CD14-positive monocyte (primary cell): ENCODE data around the gene CCN2. TPM values are rescaled to one million over a fixed set of nuclear protein-coding genes. Genes with fewer than 3 reads are reported as not detected.

Source experiments
- DNase-seq, 3 donors: peaks; one replicate each; pipeline ENCODE4 v3.0.0-alpha.2; 2011 to 2022
- H2AFZ ChIP-seq: 2 replicates; pipeline ENCODE4 v1.6.0; 2012; ENCODE audit warnings: mild to moderate bottlenecking, low read depth, low read length, inconsistent platforms; ENCODE audit not compliant: insufficient read depth, poor library complexity, severe bottlenecking
- H3K27ac ChIP-seq, 2 donors: 1 replicate in 1 of 2; 2 replicates in 1 of 2; pipeline ENCODE4 v1.5.1; 2012 to 2013; ENCODE audit warnings: low read length in 2 of 2, control low read depth in 1 of 2, inconsistent platforms in 1 of 2, low read depth in 1 of 2, mild to moderate bottlenecking in 1 of 2
- H3K27me3 ChIP-seq, 2 donors: one replicate each; pipeline versions ENCODE4 v1.6.0 to v1.6.1; 2011 to 2013; ENCODE audit warnings: low read length in 2 of 2; ENCODE audit not compliant: control insufficient read depth in 2 of 2, insufficient read depth in 2 of 2
- H3K36me3 ChIP-seq, 2 donors: replicated peaks in 1 of 2; 1 replicate in 1 of 2; 2 replicates in 1 of 2; pipeline versions ENCODE4 v1.5.1 to v1.6.1; 2012 to 2013; ENCODE audit warnings: low read length in 2 of 2, control low read depth in 1 of 2, inconsistent platforms in 1 of 2, mild to moderate bottlenecking in 1 of 2; ENCODE audit not compliant: insufficient read depth in 2 of 2, control insufficient read depth in 1 of 2
- H3K4me1 ChIP-seq, 2 donors: 1 replicate in 1 of 2; 2 replicates in 1 of 2; pipeline versions ENCODE4 v1.5.1 to v1.6.1; 2012 to 2013; ENCODE audit warnings: low read length in 2 of 2, control low read depth in 1 of 2, inconsistent platforms in 1 of 2, mild to moderate bottlenecking in 1 of 2, moderate library complexity in 1 of 2; ENCODE audit not compliant: insufficient read depth in 2 of 2, control insufficient read depth in 1 of 2
- H3K4me2 ChIP-seq: replicated peaks from 2 replicates; pipeline ENCODE3; 2012; ENCODE audit warnings: low read length, moderate library complexity, mild to moderate bottlenecking; ENCODE audit not compliant: poor library complexity, severe bottlenecking; ENCODE audit errors: extremely low read depth
- H3K4me3 ChIP-seq, 3 experiments: fragments of 200-600 bp in 1 of 3; sonication (generic) in 1 of 3; replicated peaks in 1 of 3; 1 replicate in 2 of 3; 2 replicates in 1 of 3; pipeline ENCODE4 v1.5.1; 2011 to 2013; ENCODE audit warnings: low read length in 3 of 3, mild to moderate bottlenecking in 3 of 3, control low read depth in 2 of 3, low read depth in 2 of 3, inconsistent platforms in 1 of 3, moderate library complexity in 1 of 3
- H3K79me2 ChIP-seq: 2 replicates; pipeline ENCODE4 v1.6.0; 2012; ENCODE audit warnings: mild to moderate bottlenecking, control low read depth, inconsistent platforms, low read length, moderate library complexity; ENCODE audit not compliant: insufficient read depth
- H3K9ac ChIP-seq: 2 replicates; pipeline ENCODE4 v1.6.0; 2017; ENCODE audit warnings: low read length, mild to moderate bottlenecking; ENCODE audit not compliant: insufficient read depth, poor library complexity, severe bottlenecking
- H3K9me3 ChIP-seq, 2 donors: replicated peaks in 1 of 2; 1 replicate in 1 of 2; 2 replicates in 1 of 2; pipeline versions ENCODE4 v1.5.1 to v1.6.1; 2012 to 2013; ENCODE audit warnings: low read length in 2 of 2, control low read depth in 1 of 2; ENCODE audit not compliant: control insufficient read depth in 1 of 2, insufficient read depth in 1 of 2
- H4K20me1 ChIP-seq: 2 replicates; pipeline ENCODE4 v1.6.0; 2012; ENCODE audit warnings: mild to moderate bottlenecking, low read length, control low read depth, moderate library complexity; ENCODE audit not compliant: insufficient read depth
- H3K27ac Mint-ChIP-seq, 7 donors: one replicate each; pipeline ENCODE4 v1.8.0; 2020; ENCODE audit warnings: mild to moderate bottlenecking in 7 of 7, mixed read lengths in 7 of 7, moderate library complexity in 6 of 7, inconsistent platforms in 2 of 7
- H3K27me3 Mint-ChIP-seq, 3 donors: one replicate each; pipeline ENCODE4 v1.8.0; 2021 to 2022; ENCODE audit warnings: low read depth in 3 of 3, mild to moderate bottlenecking in 3 of 3, mixed read lengths in 3 of 3, moderate library complexity in 3 of 3, inconsistent platforms in 1 of 3
- H3K36me3 Mint-ChIP-seq, 2 donors: one replicate each; pipeline ENCODE4 v1.8.0; 2020; ENCODE audit warnings: mixed read lengths in 2 of 2, inconsistent platforms in 1 of 2, mild to moderate bottlenecking in 1 of 2
- H3K4me1 Mint-ChIP-seq: one replicate; pipeline ENCODE4 v1.8.0; 2020; ENCODE audit warnings: mild to moderate bottlenecking, mixed read lengths
- H3K4me3 Mint-ChIP-seq, 2 donors: one replicate each; pipeline ENCODE4 v1.8.0; 2020; ENCODE audit warnings: mild to moderate bottlenecking in 2 of 2, mixed read lengths in 2 of 2, moderate library complexity in 1 of 2
- H3K9me3 Mint-ChIP-seq, 7 donors: one replicate each; pipeline ENCODE4 v1.8.0; 2020 to 2022; ENCODE audit warnings: mixed read lengths in 7 of 7, mild to moderate bottlenecking in 6 of 7, moderate library complexity in 6 of 7, inconsistent platforms in 2 of 7
- WGBS: methylation state at CpG from one replicate; pipeline ENCODE4 v1.1.5; 2013; ENCODE audit warnings: missing lambda C conversion rate; ENCODE audit not compliant: insufficient coverage; 5-methylcytosine and 5-hydroxymethylcytosine counted together
- intact Hi-C, 2 donors: fragments of 100-400 bp; cut with micrococcal nuclease; formaldehyde crosslinking; loops; one replicate each; pipeline versions ENCODE4 v1.15.0 to v1.15.1; 2023
- polyA plus RNA-seq, 3 donors: library from polyadenylated mRNA; depleted of rRNA in 1 of 3; unstranded in 2 of 3; stranded (reverse) in 1 of 3; fragments of 300-500 nt in 2 of 3; fragments of >200 nt in 1 of 3; fragmentation: Illumina TruSeq in 2 of 3; gene quantifications; 1 replicate in 2 of 3; 2 replicates in 1 of 3; pipeline ENCODE4 v1.2.3, GENCODE V29; 2012 to 2021
- TF ChIP-seq, protein P1 (sequence below): fragments of 200-600 bp; IDR thresholded peaks from one replicate; pipeline ENCODE4 v1.8.0; 2022; ENCODE audit warnings: antibody characterized with exemption, mild to moderate bottlenecking

CCN2 gene
- polyA plus RNA-seq, 3 donors = not detected

DNA sequence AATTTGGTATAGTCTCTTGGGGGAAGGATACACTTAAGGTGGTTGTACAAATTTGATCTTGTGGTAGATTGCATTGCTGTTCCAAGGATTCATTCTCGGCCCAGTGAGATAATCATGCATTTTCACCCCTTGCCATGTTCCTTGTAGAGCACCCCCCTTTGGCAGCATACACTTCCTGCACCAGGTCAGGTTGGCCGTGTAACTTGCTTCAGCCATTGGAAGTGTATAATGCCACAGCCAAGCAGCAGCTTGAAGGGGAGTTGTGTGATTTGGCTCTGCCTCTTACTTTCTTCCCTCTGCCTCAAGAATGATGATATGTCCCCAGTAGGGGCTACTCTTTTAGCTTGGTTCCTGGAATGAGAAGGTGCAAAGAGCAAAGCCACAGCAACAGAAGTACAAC lies 21.9 kb downstream of the CCN2 start:
- H3K36me3 ChIP-seq = no peaks in the 10 kb centered on the region
- no peak overlapping the region for H2AFZ ChIP-seq

DNA sequence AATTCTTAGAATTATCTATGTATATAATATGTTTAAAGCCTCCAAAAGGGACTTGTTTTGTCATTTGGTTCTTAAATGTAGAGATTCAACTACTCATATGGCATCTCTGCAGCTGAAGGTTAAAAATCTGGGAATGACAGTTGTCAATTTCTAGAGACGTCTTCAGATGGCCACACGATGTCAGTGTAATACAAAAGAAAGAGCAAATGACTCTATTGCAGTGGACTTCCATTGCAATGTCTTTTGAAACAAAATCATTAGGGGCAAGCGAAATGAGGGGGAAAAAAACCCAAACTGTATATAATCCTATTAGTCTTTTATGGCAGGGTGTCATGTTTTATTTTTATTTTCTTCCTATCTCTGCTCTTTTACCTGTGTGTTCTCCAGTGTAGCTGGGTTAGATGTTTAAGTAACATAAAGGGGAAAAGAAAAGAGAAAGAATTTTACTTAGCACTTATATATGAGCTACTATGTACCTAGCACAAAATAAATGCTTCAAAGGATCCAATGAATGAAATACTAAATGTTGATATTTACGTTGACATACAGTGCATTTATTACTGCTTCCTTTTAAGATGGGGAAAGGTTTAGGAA lies 26.2 kb downstream of the CCN2 start:
- TF ChIP-seq, protein P1, sequence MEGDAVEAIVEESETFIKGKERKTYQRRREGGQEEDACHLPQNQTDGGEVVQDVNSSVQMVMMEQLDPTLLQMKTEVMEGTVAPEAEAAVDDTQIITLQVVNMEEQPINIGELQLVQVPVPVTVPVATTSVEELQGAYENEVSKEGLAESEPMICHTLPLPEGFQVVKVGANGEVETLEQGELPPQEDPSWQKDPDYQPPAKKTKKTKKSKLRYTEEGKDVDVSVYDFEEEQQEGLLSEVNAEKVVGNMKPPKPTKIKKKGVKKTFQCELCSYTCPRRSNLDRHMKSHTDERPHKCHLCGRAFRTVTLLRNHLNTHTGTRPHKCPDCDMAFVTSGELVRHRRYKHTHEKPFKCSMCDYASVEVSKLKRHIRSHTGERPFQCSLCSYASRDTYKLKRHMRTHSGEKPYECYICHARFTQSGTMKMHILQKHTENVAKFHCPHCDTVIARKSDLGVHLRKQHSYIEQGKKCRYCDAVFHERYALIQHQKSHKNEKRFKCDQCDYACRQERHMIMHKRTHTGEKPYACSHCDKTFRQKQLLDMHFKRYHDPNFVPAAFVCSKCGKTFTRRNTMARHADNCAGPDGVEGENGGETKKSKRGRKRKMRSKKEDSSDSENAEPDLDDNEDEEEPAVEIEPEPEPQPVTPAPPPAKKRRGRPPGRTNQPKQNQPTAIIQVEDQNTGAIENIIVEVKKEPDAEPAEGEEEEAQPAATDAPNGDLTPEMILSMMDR = no peak
- H3K9me3 Mint-ChIP-seq = peaks cover 4 to 30% (median 17%) of the 10 kb centered on the region in 7 donors
- H3K9ac ChIP-seq = no peak overlapping the region
- peaks cover 8 to 20% of the 10 kb centered on the region in 2 donors for H3K9me3 ChIP-seq
- no peaks in the 10 kb centered on the region for H3K4me1 Mint-ChIP-seq
- H3K4me2 ChIP-seq = no peak overlapping the region
- H3K27me3 ChIP-seq = peaks cover 0 to 2% of the 10 kb centered on the region in 2 donors
- no peak overlapping the region for H3K4me3 ChIP-seq
- no peak overlapping the region for H3K27ac Mint-ChIP-seq
- H3K4me3 Mint-ChIP-seq = no peak overlapping the region
- intact Hi-C loops = no loop called here
- peaks cover 5 to 9% (median 7%) of the 10 kb centered on the region in 3 donors for H3K27me3 Mint-ChIP-seq
- no peaks in the 10 kb centered on the region for H3K4me1 ChIP-seq
- H3K27ac ChIP-seq = no peak overlapping the region
- H3K36me3 Mint-ChIP-seq = no peaks in the 10 kb centered on the region
- no peak for DNase-seq
- no peaks in the 10 kb centered on the region for H3K36me3 ChIP-seq
- 10% methylated on average over 2 of the region's 4 CpGs for WGBS
- H2AFZ ChIP-seq = no peak overlapping the region
- no peaks in the 10 kb centered on the region for H4K20me1 ChIP-seq
- H3K79me2 ChIP-seq = no peaks in the 10 kb centered on the region

More for the DNA sequence above, 21.9 kb downstream of the CCN2 start:
- no peaks in the 10 kb centered on the region for H3K4me1 ChIP-seq
- H3K27me3 ChIP-seq = peaks cover 2 to 4% of the 10 kb centered on the region in 2 donors
- H3K4me2 ChIP-seq = no peak overlapping the region
- TF ChIP-seq, protein P1 = no peak
- Mint-ChIP-seq H3K27me3 (peaks cover 5 to 15% (median 11%) of the 10 kb centered on the region in 3 donors), H3K4me1 (no peaks in the 10 kb centered on the region), H3K4me3 (no peak overlapping the region), H3K9me3 (no peaks in the 10 kb centered on the region), H3K36me3 (no peaks in the 10 kb centered on the region), H3K27ac (no peak overlapping the region)
- no CpG with 5 or more reads among the region's 2 CpGs for WGBS
- no peaks in the 10 kb centered on the region for H4K20me1 ChIP-seq
- intact Hi-C loops = no loop called here
- H3K27ac ChIP-seq = no peak overlapping the region
- no peak for DNase-seq
- no peak overlapping the region for H3K4me3 ChIP-seq
- no peaks in the 10 kb centered on the region for H3K9me3 ChIP-seq
- no peak overlapping the region for H3K9ac ChIP-seq
- H3K79me2 ChIP-seq = no peaks in the 10 kb centered on the region
